GM12874 (cell line): Measurements from ENCODE around the gene PADI4.
A peak's percentile ranks its signal among the peaks of the same experiment; 100 is the strongest.

ENCODE experiments used
- CTCF ChIP-seq: IDR thresholded peaks from 2 replicates; pipeline ENCODE4 v1.5.1; 2011; ENCODE audit warnings: low read depth, mild to moderate bottlenecking, control low read depth, low read length, moderate library complexity; ENCODE audit not compliant: insufficient read depth

The PADI4 gene

GRCh38 chr1:17333081-17333480 lies 25.1 kb downstream of the PADI4 start:
- no peak for TF ChIP-seq CTCF

GRCh38 chr1:17335821-17336710 lies 28.1 kb downstream of the PADI4 start:
- peak; percentile 82 for TF ChIP-seq CTCF

GRCh38 chr1:17338706-17339493 lies 30.9 kb downstream of the PADI4 start:
- no peak for TF ChIP-seq CTCF

- no peak for TF ChIP-seq CTCF
Measured at GRCh38 chr1:17339521-17339920, 31.5 kb downstream of the PADI4 start.

- TF ChIP-seq CTCF, result no peak
Measured at GRCh38 chr1:17340358-17340757, 32.4 kb downstream of the PADI4 start.

GRCh38 chr1:17342014-17342441 lies 34.0 kb downstream of the PADI4 start:
- no peak for TF ChIP-seq CTCF

GRCh38 chr1:17346046-17346789 lies 38.2 kb downstream of the PADI4 start:
- no peak for TF ChIP-seq CTCF
